Naive thymus-derived CD8-positive, alpha-beta T cell (primary cell): ENCODE measurements around the gene TCEANC2. TPM values are rescaled to one million over a fixed set of nuclear protein-coding genes. Genes with fewer than 3 reads are reported as not detected.
"Not testable (repeated sequence)": the region's sequence is repeated elsewhere in the genome, so short reads cannot be mapped to it uniquely, and the experiment has no call there.

Experiments
- ATAC-seq, 2 donors: fragments of 150-1000 bp; cut with Tn5 transposase in 1 of 2; sonication (Bioruptor Pico), chemical (Tn5 transposase) in 1 of 2; 1 replicate in 1 of 2; 2 replicates in 1 of 2; pipeline ENCODE4 v1.10.0; 2021; ENCODE audit warnings: mild to moderate bottlenecking in 2 of 2, moderate library complexity in 2 of 2
- POLR2A ChIA-PET: fragments of 350-600 bp; sonication (Branson Sonifier 250); formaldehyde crosslinking; loops from one replicate; lab custom pipeline; 2021; ENCODE audit warnings: antibody characterized with exemption; lab: Charles Lee
- DNase-seq, 10 donors: peaks; one replicate each; pipeline versions ENCODE4 v3.0.0 to v3.0.0-alpha.2; 2020 to 2022
- H3K27ac Mint-ChIP-seq, 10 donors: one replicate each; pipeline ENCODE4 v1.8.0; 2020 to 2022; ENCODE audit warnings: mild to moderate bottlenecking in 10 of 10, mixed read lengths in 10 of 10, moderate library complexity in 4 of 10, inconsistent platforms in 1 of 10
- H3K27me3 Mint-ChIP-seq, 5 donors: one replicate each; pipeline ENCODE4 v1.8.0; 2021 to 2022; ENCODE audit warnings: mixed read lengths in 5 of 5
- H3K36me3 Mint-ChIP-seq, 3 donors: one replicate each; pipeline ENCODE4 v1.8.0; 2020 to 2022; ENCODE audit warnings: mixed read lengths in 3 of 3, mild to moderate bottlenecking in 2 of 3, inconsistent platforms in 1 of 3
- H3K4me1 Mint-ChIP-seq, 4 donors: one replicate each; pipeline ENCODE4 v1.8.0; 2021 to 2022; ENCODE audit warnings: mixed read lengths in 4 of 4
- H3K4me3 Mint-ChIP-seq, 10 donors: one replicate each; pipeline ENCODE4 v1.8.0; 2020 to 2022; ENCODE audit warnings: mild to moderate bottlenecking in 10 of 10, mixed read lengths in 10 of 10, moderate library complexity in 6 of 10, inconsistent platforms in 1 of 10
- H3K9me3 Mint-ChIP-seq, 9 donors: one replicate each; pipeline ENCODE4 v1.8.0; 2020 to 2022; ENCODE audit warnings: mixed read lengths in 9 of 9, mild to moderate bottlenecking in 3 of 9, inconsistent platforms in 1 of 9, moderate library complexity in 1 of 9
- polyA plus RNA-seq, 3 donors: library from polyadenylated mRNA; unstranded; fragments of 300-500 nt; fragmentation: Illumina TruSeq; gene quantifications; one replicate each; pipeline ENCODE4 v1.2.3, GENCODE V29; 2021
- total RNA-seq, 8 experiments: library from RNA in 2 of 8; stranded (reverse) in 2 of 8; gene quantifications; one replicate each; pipeline ENCODE4 v1.2.3 and lab custom pipeline; 2021 to 2026

Gene TCEANC2
- total and polyA plus RNA-seq, 5 experiments from 2014 or later: 5.5 to 13.6 (median 7.2) TPM

DNA sequence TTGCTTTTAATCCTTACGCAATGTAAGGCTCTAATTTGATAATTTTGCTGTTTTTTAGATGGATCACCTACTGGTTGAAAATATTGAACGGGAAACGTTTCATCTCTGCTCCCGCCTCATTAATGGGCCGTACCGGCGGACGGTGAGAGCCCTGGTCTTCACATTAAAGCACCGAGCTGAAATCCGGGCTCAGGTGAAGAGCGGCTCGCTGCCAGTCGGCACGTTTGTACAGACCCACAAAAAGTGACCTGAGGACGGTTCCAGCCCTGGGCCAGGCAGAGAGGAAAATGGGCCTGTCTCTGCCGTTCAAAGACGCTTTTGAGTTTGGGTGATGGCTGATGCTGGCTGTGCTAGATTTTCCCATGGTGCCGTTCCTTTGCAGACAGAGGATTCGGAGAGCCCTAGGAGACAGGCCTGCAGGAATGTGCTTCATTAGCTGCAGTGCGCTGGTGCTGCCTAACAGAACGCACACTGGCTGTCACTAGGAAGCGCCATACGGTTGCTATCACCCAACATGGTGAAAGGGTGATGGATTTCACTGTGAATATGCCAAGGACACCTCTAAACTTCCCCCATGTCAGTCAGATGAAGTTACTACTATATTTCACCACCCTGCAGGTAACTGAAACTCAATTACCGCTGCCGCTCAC, 42.9 kb downstream of the TCEANC2 start:
- Mint-ChIP-seq H3K4me1 (peaks cover 0 to 13% (median 7%) of the 10 kb centered on the region in 4 donors), H3K4me3 (no peak overlapping the region), H3K27me3 (no peaks in the 10 kb centered on the region), H3K36me3 (peaks cover 11 to 69% (median 17%) of the 10 kb centered on the region in 3 donors), H3K9me3 (no peaks in the 10 kb centered on the region), H3K27ac (peak overlapping the region in 3 of 10 donors; percentile 4 to 58 (median 16))
- POLR2A ChIA-PET: no interaction called here
- ATAC-seq (no peak), DNase-seq (no peak)

GRCh38 chr1:54096877-54097240, 43.5 kb downstream of the TCEANC2 start:
- peaks cover 11 to 68% (median 20%) of the 10 kb centered on the region in 3 donors for H3K36me3 Mint-ChIP-seq
- no peak for ATAC-seq

DNA sequence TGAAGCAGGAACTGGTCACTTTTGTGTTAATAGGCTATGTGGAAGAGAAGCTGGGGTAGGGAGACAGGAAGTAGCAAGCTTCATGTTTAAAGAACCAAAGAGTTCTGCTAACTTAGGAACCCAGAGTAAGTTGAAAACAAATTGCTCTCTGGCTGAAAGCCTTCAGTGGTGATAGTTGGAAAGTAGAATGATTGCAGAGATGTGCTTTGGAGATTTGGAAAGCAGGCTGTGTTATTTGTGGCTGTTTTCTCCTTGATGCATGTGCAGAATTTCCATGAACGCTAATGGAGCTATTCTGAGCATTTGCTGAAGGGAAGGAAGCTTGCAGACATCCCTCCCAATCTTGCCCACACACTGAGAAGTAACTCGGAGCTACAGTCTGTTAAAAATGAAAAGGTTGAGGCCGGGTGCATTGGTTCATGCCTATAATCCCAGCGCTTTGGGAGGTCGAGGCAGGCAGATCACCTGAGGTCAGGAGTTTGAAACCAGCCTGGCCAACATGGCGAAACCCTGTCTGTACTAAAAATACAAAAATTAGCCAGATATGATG, 45.7 kb downstream of the TCEANC2 start:
- POLR2A ChIA-PET: no interaction called here
- Mint-ChIP-seq H3K27ac (peak overlapping the region in 5 of 10 donors; percentile 2 to 49 (median 30)), H3K36me3 (peaks cover 11 to 52% (median 31%) of the 10 kb centered on the region in 3 donors)

More at GRCh38 chr1:54096877-54097240, 43.5 kb downstream of the TCEANC2 start:
- no peak overlapping the region for H3K4me3 Mint-ChIP-seq
- H3K9me3 Mint-ChIP-seq: no peaks in the 10 kb centered on the region
- peak overlapping the region in 2 of 10 donors; percentile 4 to 58 for H3K27ac Mint-ChIP-seq
- H3K4me1 Mint-ChIP-seq: peaks cover 0 to 13% (median 7%) of the 10 kb centered on the region in 4 donors
- POLR2A ChIA-PET: no interaction called here
- no peak for DNase-seq
- H3K27me3 Mint-ChIP-seq: no peaks in the 10 kb centered on the region

DNA sequence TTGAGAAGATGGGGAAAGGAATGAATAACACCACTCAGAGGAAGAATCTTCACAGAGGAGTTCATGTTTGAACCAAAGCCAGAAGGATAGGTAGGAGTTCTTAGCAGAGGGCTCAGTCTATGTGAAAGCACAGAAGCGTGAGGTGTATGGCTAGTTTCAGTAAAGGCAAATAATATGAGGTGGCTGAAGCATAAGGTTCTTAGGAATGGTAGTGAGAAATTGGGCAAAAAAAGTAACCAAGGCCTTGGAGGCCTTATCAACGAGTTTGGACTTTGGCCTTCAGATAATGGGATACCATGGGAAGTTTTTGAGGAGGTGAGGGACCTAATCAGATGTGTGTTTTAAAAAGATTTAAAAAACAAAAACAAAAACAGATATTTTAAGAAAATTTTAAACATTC, 47.1 kb downstream of the TCEANC2 start:
- no peak for DNase-seq
- POLR2A ChIA-PET: no interaction called here
- ATAC-seq: no peak
- H3K4me1 Mint-ChIP-seq: peaks cover 0 to 11% (median 7%) of the 10 kb centered on the region in 4 donors
- H3K4me3 Mint-ChIP-seq: no peak overlapping the region
- H3K27me3 Mint-ChIP-seq: no peaks in the 10 kb centered on the region
- H3K36me3 Mint-ChIP-seq: peaks cover 11 to 43% (median 31%) of the 10 kb centered on the region in 3 donors
- no peaks in the 10 kb centered on the region for H3K9me3 Mint-ChIP-seq
- H3K27ac Mint-ChIP-seq: peak overlapping the region in 1 of 10 donors; percentile 16

More for the DNA sequence above, 45.7 kb downstream of the TCEANC2 start:
- H3K9me3 Mint-ChIP-seq: no peaks in the 10 kb centered on the region
- no peak for ATAC-seq
- DNase-seq: no peak
- H3K27me3 Mint-ChIP-seq: no peaks in the 10 kb centered on the region
- peaks cover 0 to 11% (median 7%) of the 10 kb centered on the region in 4 donors for H3K4me1 Mint-ChIP-seq
- H3K4me3 Mint-ChIP-seq: no peak overlapping the region

DNA sequence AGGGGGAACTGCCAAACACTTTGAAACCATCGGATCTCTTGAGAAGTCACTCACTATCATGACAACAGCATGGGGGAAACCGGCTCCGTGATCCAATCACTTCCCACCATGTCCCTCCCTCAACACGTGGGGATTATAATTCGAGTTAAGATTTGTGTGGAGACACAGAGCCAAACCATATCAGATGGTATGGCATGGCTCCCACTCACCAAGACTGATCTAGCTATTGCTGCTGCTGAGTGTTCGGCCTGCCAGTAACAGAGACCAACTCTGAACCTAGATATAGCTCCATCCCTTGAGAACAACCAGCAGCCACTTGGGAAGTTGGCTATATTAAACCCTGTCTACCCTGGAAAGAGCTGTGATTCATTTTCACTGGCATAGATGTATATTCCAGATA, 50.0 kb downstream of the TCEANC2 start:
- peaks cover 0 to 7% (median 4%) of the 10 kb centered on the region in 4 donors for H3K4me1 Mint-ChIP-seq

DNA sequence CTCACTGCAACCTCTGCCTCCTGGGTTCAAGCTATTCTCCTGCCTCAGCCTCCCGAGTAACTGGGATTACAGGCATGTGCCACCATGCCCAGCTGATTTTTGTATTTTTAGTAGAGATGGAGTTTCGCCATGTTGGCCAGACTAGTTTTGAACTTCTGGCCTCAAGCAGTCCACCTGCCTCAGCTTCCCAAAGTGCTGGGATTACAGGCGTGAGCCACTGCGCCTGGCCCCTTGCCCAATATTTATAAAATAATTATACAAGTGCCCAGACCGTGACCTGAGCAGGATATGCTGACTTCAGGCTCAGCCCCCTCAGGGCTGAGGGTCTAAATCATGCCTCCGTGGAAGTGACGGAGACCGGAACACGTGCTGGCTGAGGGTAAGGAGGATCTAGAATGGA, 51.2 kb downstream of the TCEANC2 start:
- DNase-seq, H3K9me3 Mint-ChIP-seq, ATAC-seq, H3K27me3 Mint-ChIP-seq, H3K4me3 Mint-ChIP-seq, POLR2A ChIA-PET, H3K4me1 Mint-ChIP-seq: not testable (repeated sequence)
- Mint-ChIP-seq H3K36me3 (peaks cover 5 to 20% (median 11%) of the 10 kb centered on the region in 3 donors), H3K27ac (peak overlapping the region in 1 of 10 donors; percentile 27)

More for the DNA sequence above, 50.0 kb downstream of the TCEANC2 start:
- no peak for DNase-seq
- Mint-ChIP-seq H3K36me3 (peaks cover 5 to 22% (median 19%) of the 10 kb centered on the region in 3 donors), H3K9me3 (no peaks in the 10 kb centered on the region), H3K27me3 (no peaks in the 10 kb centered on the region), H3K4me3 (no peak overlapping the region), H3K27ac (no peak overlapping the region)
- POLR2A ChIA-PET: no interaction called here
- no peak for ATAC-seq

GRCh38 chr1:54105080-54105479, 51.7 kb downstream of the TCEANC2 start:
- H3K36me3 Mint-ChIP-seq: peaks cover 5 to 20% (median 11%) of the 10 kb centered on the region in 3 donors
- no peak overlapping the region for H3K4me3 Mint-ChIP-seq
- DNase-seq (no peak), ATAC-seq (no peak)
- peaks cover 0 to 4% (median 1%) of the 10 kb centered on the region in 4 donors for H3K4me1 Mint-ChIP-seq
- H3K27ac Mint-ChIP-seq: peak overlapping the region in 1 of 10 donors; percentile 27
- H3K27me3 Mint-ChIP-seq: no peaks in the 10 kb centered on the region
- POLR2A ChIA-PET: no interaction called here
- no peaks in the 10 kb centered on the region for H3K9me3 Mint-ChIP-seq

DNA sequence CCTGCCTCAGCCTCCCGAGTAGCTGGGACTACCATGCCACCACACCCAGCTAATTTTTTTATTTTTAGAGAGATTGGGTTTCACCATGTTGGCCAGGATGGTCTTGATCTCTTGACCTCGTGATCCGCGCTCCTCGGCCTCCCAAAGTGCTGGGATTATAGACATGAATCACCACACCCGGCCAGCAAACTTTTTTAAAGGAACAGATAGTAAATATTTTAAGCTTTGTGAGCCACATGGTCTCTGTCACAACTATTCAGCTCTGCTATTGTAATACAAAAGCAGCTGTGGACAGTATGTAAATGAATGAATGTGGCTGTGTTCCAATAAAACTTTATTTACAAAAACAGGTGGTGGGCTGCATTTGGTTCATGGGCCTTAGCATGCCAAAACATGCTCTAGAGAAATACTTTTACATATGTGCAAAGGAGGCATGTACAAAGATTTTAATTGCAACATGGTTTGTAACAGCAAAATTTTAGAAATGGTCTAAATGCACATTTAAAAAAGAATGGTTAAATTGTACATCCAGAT, 52.4 kb downstream of the TCEANC2 start:
- no peaks in the 10 kb centered on the region for H3K27me3 Mint-ChIP-seq
- ATAC-seq (no peak), DNase-seq (no peak)
- H3K4me1 Mint-ChIP-seq: peaks cover 0 to 3% (median 1%) of the 10 kb centered on the region in 4 donors
- peaks cover 0 to 19% (median 8%) of the 10 kb centered on the region in 3 donors for H3K36me3 Mint-ChIP-seq
- POLR2A ChIA-PET: no interaction called here
- H3K9me3 Mint-ChIP-seq: no peaks in the 10 kb centered on the region
- H3K4me3 Mint-ChIP-seq: no peak overlapping the region
- no peak overlapping the region for H3K27ac Mint-ChIP-seq

- Mint-ChIP-seq H3K4me1 (peaks cover 0 to 2% (median 0%) of the 10 kb centered on the region in 4 donors), H3K27me3 (no peaks in the 10 kb centered on the region), H3K9me3 (no peaks in the 10 kb centered on the region), H3K36me3 (peaks cover 0 to 10% (median 0%) of the 10 kb centered on the region in 3 donors), H3K27ac (peak overlapping the region in 1 of 10 donors; percentile 75), H3K4me3 (no peak overlapping the region)
- no peak for ATAC-seq
- DNase-seq: no peak
- POLR2A ChIA-PET: no interaction called here
Measured at GRCh38 chr1:54107131-54107530, 53.7 kb downstream of the TCEANC2 start.

DNA sequence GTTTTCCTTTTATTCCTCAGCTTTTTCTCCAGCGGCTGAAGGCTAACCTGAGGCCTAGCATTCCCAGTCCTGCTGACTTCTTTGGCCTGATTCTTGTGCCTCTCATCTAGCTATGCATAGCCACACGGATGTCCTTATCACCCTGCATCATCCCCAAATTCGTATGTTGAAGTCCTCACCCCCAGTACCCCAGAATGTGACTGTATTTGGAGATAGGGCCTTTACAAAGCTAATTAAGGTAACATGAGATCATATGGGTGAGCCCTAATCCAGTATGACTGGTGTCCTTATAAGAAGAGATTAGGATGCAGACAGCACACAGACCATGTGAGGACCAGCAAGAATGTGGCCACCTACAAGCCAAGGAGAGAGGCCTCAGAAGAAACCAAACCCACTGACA, 54.7 kb downstream of the TCEANC2 start:
- no peaks in the 10 kb centered on the region for H3K9me3 Mint-ChIP-seq
- no peak overlapping the region for H3K4me3 Mint-ChIP-seq
- no peaks in the 10 kb centered on the region for H3K27me3 Mint-ChIP-seq
- H3K4me1 Mint-ChIP-seq: peaks cover 0 to 2% (median 0%) of the 10 kb centered on the region in 4 donors
- H3K36me3 Mint-ChIP-seq: no peaks in the 10 kb centered on the region
- ATAC-seq (no peak), DNase-seq (no peak)
- H3K27ac Mint-ChIP-seq: no peak overlapping the region
- POLR2A ChIA-PET: no interaction called here

GRCh38 chr1:54109129-54110090, 56.0 kb downstream of the TCEANC2 start:
- no peak for ATAC-seq
- Mint-ChIP-seq H3K4me1 (peaks cover 0 to 5% (median 0%) of the 10 kb centered on the region in 4 donors), H3K9me3 (no peaks in the 10 kb centered on the region), H3K4me3 (no peak overlapping the region), H3K36me3 (no peaks in the 10 kb centered on the region), H3K27ac (peak overlapping the region in 3 of 10 donors; percentile 2 to 67 (median 21)), H3K27me3 (no peaks in the 10 kb centered on the region)
- POLR2A ChIA-PET: no interaction called here
- no peak for DNase-seq

- DNase-seq: no peak
Measured at GRCh38 chr1:54110996-54111395, 57.6 kb downstream of the TCEANC2 start.

More at GRCh38 chr1:54110996-54111395, 57.6 kb downstream of the TCEANC2 start:
- Mint-ChIP-seq H3K9me3 (no peaks in the 10 kb centered on the region), H3K4me1 (peaks cover 0 to 6% (median 0%) of the 10 kb centered on the region in 4 donors), H3K27ac (no peak overlapping the region), H3K4me3 (no peak overlapping the region), H3K36me3 (no peaks in the 10 kb centered on the region), H3K27me3 (no peaks in the 10 kb centered on the region)
- ATAC-seq: no peak
- POLR2A ChIA-PET: no interaction called here
